Measurements from ENCODE around the gene DCDC2C. TPM values are rescaled to one million over a fixed set of nuclear protein-coding genes. Genes with fewer than 3 reads are reported as not detected.

DCDC2C gene
- total and polyA plus RNA-seq, 9 of the 15 experiments (the other 6 are each of a cell fraction or from before 2014, with no cell fraction given) = not detected

GRCh38 chr2:3743951-3744555, 40.7 kb downstream of the DCDC2C start (continued):
- TF ChIP-seq USF2 (CRISPR knock-in tag; IDR thresholded peaks at IDR 0.05) (no peak), MAX (CRISPR knock-in tag; IDR thresholded peaks at IDR 0.05) (no peak), LARP7 (IDR thresholded peaks at IDR 0.05) (no peak), POLR2H (tag; IDR thresholded peaks at IDR 0.05; ENCODE audit: low read depth) (no peak)

GRCh38 chr2:3745920-3746319, 42.5 kb downstream of the DCDC2C start:
- ChIA-PET CTCF (ENCODE audit: low intra/inter-chr PET ratio) (no interaction called here), POLR2A (no interaction called here)
- TF ChIP-seq NFIC (IDR thresholded peaks at IDR 0.05) (peak; percentile 88), NFIX (CRISPR knock-in tag; IDR thresholded peaks at IDR 0.05; ENCODE audit: low read depth) (peak; percentile 51; the same call in 1 of the 2 replicates), ARNT (IDR thresholded peaks at IDR 0.05) (no peak)
- Histone ChIP-seq H3K4me1 (replicated peaks in 1 of 2; ENCODE audit: control insufficient read depth in 2 of 2, insufficient read depth in 2 of 2, low read length in 2 of 2) (no peaks in the 10 kb centered on the region), H4K20me1 (replicated peaks; ENCODE audit: control insufficient read depth, insufficient read depth, low read length) (no peaks in the 10 kb centered on the region), H3K9ac (ENCODE audit: insufficient read depth in 1 of 2, low read depth in 2 of 2, low read length in 2 of 2) (peak overlapping the region in 1 of 2 experiments; percentile 17; a peak in 1 of 4 replicates), H3K4me2 (ENCODE audit: insufficient read depth, low read length) (no peak overlapping the region), H3K79me2 (ENCODE audit: control insufficient read depth, insufficient read depth, low read length) (no peaks in the 10 kb centered on the region), H3K36me3 (ENCODE audit: control insufficient read depth, insufficient read depth, low read length) (no peaks in the 10 kb centered on the region), H3K4me3 (no peak overlapping the region), H3K9me3 (replicated peaks; ENCODE audit: control insufficient read depth, insufficient read depth, low read depth, low read length) (no peaks in the 10 kb centered on the region; the same call in 1 of the 2 replicates), H3K27me3 (ENCODE audit: control insufficient read depth in 2 of 2, insufficient read depth in 2 of 2, low read length in 2 of 2) (peaks cover 16 to 51% of the 10 kb centered on the region in 2 experiments), H3K9me1 (ENCODE audit: control insufficient read depth, insufficient read depth, low read length) (no peaks in the 10 kb centered on the region), H2AFZ (ENCODE audit: low read depth, low read length) (no peak overlapping the region), H3K27ac (ENCODE audit: extremely low read depth, low read depth, low read length) (no peak overlapping the region)
- in situ Hi-C loops (cut with MboI) = no loop called here
- DNase-seq (ENCODE audit: extremely low read depth in 1 of 4, low spot score in 3 of 4) (peak in 1 of 4 experiments; percentile 19), ATAC-seq (no peak; the same call in 2 of the 3 replicates), FAIRE-seq (no peak)
- intact Hi-C loops (cut with micrococcal nuclease) = no loop called here
- WGBS (ENCODE audit: insufficient coverage, low coverage, missing lambda C conversion rate) = 3% methylated on average over 11 of the region's 12 CpGs
- BruUV-seq (replicated peaks) = no TSS peak
